CD4-positive, alpha-beta T cell treated with Interleukin-12 subunit alpha and Interleukin-12 subunit beta, for 1 hour (primary cell): Measurements from ENCODE around the gene SLC6A4.
"Not testable (repeated sequence)": the region's sequence is repeated elsewhere in the genome, so short reads cannot be mapped to it uniquely, and the experiment has no call there.

Experiments
- DNase-seq: peaks from one replicate; pipeline ENCODE4 v3.0.0-alpha.2; 2020

The SLC6A4 gene

GRCh38 chr17:30165960-30166359 is 69.5 kb downstream of the SLC6A4 start:
- no peak for DNase-seq

GRCh38 chr17:30165147-30165546 is 70.3 kb downstream of the SLC6A4 start:
- DNase-seq: no peak

- no peak for DNase-seq
Measured at GRCh38 chr17:30164531-30164930, 71.0 kb downstream of the SLC6A4 start.

- no peak for DNase-seq
Measured at GRCh38 chr17:30161601-30162000, 73.9 kb downstream of the SLC6A4 start.

GRCh38 chr17:30160419-30161172 is 74.9 kb downstream of the SLC6A4 start:
- DNase-seq: no peak

- no peak for DNase-seq
Measured at GRCh38 chr17:30158896-30159625, 76.4 kb downstream of the SLC6A4 start.

- no peak for DNase-seq
Measured at GRCh38 chr17:30155389-30155788, 80.1 kb downstream of the SLC6A4 start.

GRCh38 chr17:30153463-30153862 is 82.0 kb downstream of the SLC6A4 start:
- no peak for DNase-seq

GRCh38 chr17:30151471-30151870 is 84.0 kb downstream of the SLC6A4 start:
- no peak for DNase-seq

GRCh38 chr17:30148376-30148775 is 87.1 kb downstream of the SLC6A4 start:
- DNase-seq: no peak

GRCh38 chr17:30147860-30148259 is 87.6 kb downstream of the SLC6A4 start:
- DNase-seq: not testable (repeated sequence)
